ENCODE results near the gene HBD.

Gene HBD

DNA sequence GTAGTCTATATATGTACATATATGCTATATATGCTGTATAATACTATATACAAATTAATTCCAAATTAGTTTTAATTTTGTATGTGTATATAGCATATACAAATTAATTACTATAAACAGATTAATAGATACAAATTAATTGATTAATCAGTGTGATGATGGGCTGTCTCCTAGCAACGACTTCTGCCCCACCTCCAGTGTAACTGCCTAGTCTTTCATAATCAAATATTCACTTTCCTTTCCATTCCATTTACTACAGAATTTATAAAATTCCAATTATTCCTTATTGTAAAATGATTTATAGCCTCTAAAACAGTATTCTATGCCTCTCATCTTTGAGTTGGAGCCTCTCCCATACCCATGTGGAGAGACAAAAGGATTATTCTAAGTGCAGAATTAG is 976 bp downstream of the HBD start:
- DNase-seq (ENCODE audit: low read depth in 3 of 3, low spot score in 1 of 3): no peak

DNA sequence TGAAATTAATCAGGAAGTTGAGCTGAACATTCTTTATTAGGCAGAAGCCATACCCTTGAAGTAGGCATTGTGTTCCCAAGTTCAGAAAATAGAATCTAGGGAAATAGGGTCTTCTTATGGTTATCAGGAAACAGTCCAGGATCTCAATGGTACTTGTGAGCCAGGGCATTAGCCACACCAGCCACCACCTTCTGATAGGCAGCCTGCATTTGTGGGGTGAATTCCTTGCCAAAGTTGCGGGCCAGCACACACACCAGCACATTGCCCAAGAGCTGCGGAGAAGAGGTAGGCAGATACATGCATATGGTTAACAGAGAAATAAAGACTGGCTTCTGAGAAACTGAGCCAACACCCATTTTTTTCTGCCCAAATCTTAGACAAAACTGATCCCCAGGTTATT is 1.5 kb downstream of the HBD start:
- DNase-seq (ENCODE audit: low read depth in 3 of 3, low spot score in 1 of 3): no peak

DNA sequence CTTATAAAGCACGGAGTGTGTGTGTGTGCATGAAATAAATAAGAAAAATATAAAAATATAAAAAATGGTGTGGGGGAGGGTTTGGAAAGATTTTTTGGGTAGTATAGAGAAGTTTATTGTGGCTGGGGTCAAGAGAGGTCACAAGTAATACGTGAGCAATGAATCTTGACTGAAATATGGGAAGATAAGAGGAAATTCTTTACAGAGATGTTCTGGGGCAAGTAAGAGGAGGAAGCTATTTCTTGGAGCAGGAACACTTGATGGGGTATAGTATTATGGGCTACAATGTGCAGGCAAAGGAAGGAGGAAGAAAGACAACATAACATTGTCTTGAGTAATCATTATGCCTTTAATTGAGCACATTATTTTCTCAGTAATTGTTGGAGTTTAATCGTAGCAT is 2.1 kb downstream of the HBD start:
- DNase-seq (ENCODE audit: low read depth in 3 of 3, low spot score in 1 of 3): no peak

- DNase-seq (ENCODE audit: low read depth in 3 of 3, low spot score in 1 of 3): no peak
Measured at GRCh38 chr11:5231111-5231510, 3.2 kb downstream of the HBD start.

GRCh38 chr11:5230266-5230665 is 4.0 kb downstream of the HBD start:
- DNase-seq (ENCODE audit: low read depth in 3 of 3, low spot score in 1 of 3): no peak

- no peak for DNase-seq (ENCODE audit: low read depth in 3 of 3, low spot score in 1 of 3)
Measured at GRCh38 chr11:5229796-5230195, 4.5 kb downstream of the HBD start.

GRCh38 chr11:5229356-5229755 is 4.9 kb downstream of the HBD start:
- DNase-seq (ENCODE audit: low read depth in 3 of 3, low spot score in 1 of 3): no peak

- no peak for DNase-seq (ENCODE audit: low read depth in 3 of 3, low spot score in 1 of 3)
Measured at GRCh38 chr11:5228124-5228523, 6.2 kb downstream of the HBD start.

DNA sequence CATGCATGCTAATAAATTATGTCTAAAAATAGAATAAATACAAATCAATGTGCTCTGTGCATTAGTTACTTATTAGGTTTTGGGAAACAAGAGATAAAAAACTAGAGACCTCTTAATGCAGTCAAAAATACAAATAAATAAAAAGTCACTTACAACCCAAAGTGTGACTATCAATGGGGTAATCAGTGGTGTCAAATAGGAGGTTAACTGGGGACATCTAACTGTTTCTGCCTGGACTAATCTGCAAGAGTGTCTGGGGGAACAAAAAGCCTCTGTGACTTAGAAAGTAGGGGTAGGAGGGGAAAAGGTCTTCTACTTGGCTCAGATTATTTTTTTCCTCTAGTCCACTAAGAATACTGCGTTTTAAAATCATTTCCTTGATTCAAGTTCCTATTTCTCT is 6.6 kb downstream of the HBD start:
- DNase-seq (ENCODE audit: low read depth in 3 of 3, low spot score in 1 of 3): no peak

DNA sequence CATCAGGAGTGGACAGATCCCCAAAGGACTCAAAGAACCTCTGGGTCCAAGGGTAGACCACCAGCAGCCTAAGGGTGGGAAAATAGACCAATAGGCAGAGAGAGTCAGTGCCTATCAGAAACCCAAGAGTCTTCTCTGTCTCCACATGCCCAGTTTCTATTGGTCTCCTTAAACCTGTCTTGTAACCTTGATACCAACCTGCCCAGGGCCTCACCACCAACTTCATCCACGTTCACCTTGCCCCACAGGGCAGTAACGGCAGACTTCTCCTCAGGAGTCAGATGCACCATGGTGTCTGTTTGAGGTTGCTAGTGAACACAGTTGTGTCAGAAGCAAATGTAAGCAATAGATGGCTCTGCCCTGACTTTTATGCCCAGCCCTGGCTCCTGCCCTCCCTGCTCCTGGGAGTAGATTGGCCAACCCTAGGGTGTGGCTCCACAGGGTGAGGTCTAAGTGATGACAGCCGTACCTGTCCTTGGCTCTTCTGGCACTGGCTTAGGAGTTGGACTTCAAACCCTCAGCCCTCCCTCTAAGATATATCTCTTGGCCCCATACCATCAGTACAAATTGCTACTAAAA is 7.5 kb downstream of the HBD start, which contains the start of gene HBB:
Gene HBB, minus strand, starts transcription at position 340 of the 579 bp plus-strand sequence. Its CDS starts 50 bp downstream, at position 290.
- no peak for DNase-seq (ENCODE audit: low read depth in 3 of 3, low spot score in 1 of 3)

- DNase-seq (ENCODE audit: low read depth in 3 of 3, low spot score in 1 of 3): no peak
Measured at GRCh38 chr11:5225480-5225871, 8.8 kb downstream of the HBD start.

DNA sequence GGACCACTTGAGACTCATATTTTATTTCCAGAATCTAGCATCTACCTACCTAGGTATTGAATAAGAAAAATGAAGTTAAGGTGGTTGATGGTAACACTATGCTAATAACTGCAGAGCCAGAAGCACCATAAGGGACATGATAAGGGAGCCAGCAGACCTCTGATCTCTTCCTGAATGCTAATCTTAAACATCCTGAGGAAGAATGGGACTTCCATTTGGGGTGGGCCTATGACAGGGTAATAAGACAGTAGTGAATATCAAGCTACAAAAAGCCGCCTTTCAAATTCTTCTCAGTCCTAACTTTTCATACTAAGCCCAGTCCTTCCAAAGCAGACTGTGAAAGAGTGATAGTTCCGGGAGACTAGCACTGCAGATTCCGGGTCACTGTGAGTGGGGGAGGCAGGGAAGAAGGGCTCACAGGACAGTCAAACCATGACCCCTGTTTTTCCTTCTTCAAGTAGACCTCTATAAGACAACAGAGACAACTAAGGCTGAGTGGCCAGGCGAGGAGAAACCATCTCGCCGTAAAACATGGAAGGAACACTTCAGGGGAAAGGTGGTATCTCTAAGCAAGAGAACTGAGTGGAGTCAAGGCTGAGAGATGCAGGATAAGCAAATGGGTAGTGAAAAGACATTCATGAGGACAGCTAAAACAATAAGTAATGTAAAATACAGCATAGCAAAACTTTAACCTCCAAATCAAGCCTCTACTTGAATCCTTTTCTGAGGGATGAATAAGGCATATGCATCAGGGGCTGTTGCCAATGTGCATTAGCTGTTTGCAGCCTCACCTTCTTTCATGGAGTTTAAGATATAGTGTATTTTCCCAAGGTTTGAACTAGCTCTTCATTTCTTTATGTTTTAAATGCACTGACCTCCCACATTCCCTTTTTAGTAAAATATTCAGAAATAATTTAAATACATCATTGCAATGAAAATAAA is 9.5 kb downstream of the HBD start:
- DNase-seq (ENCODE audit: low read depth in 3 of 3, low spot score in 1 of 3): no peak

DNA sequence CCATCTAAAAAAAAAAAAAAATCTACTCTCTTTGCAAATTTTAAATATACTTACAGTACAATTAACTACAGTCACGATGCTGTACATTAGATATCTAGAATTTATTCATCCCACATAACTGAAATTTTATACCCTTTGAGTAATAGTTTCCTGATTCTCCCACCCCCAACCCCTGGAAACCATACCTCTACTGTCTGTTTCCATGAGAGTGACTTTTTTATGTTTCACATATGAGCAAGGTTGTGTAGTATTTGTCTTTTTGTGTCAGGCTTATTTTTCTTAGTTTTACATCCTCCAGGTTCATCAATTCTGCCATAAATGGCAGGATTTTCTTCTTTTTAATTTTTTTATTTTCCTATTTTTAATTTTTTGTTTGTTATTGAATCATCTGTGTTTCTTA is 10.6 kb downstream of the HBD start:
- DNase-seq (ENCODE audit: low read depth in 3 of 3, low spot score in 1 of 3): no peak

- no peak for DNase-seq (ENCODE audit: low read depth in 3 of 3, low spot score in 1 of 3)
Measured at GRCh38 chr11:5223146-5223545, 11.1 kb downstream of the HBD start.

- DNase-seq (ENCODE audit: low read depth in 3 of 3, low spot score in 1 of 3): no peak
Measured at GRCh38 chr11:5210376-5210885, 23.9 kb downstream of the HBD start.

GRCh38 chr11:5204787-5205186 is 29.5 kb downstream of the HBD start:
- DNase-seq (ENCODE audit: low read depth in 3 of 3, low spot score in 1 of 3): no peak

DNA sequence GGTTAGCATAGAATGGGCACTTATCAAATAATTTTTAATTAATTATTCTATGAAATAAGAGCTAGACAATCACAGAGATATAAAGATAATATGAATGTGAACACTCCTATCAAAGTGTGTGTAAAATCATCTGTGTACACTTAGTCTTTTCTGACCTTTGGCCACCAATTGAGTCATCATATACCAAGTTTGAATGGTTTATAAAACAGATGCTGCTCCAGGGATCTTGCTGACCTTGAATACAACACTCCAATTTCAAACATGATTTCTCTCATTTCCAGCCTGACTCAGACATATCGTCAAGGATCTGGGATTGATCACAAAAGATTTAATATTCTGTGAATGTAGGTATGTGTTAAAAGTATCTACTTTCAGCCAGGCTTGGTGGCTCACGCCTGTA is 30.9 kb downstream of the HBD start:
- DNase-seq (ENCODE audit: low read depth in 3 of 3, low spot score in 1 of 3): no peak

GRCh38 chr11:5200582-5200981 is 33.7 kb downstream of the HBD start, which contains the start of gene OR51V1:
TSS of gene OR51V1 (minus strand) at chr11:5200682. CDS start at chr11:5200682, 0 bp downstream.
- DNase-seq (ENCODE audit: low read depth in 3 of 3, low spot score in 1 of 3): no peak

DNA sequence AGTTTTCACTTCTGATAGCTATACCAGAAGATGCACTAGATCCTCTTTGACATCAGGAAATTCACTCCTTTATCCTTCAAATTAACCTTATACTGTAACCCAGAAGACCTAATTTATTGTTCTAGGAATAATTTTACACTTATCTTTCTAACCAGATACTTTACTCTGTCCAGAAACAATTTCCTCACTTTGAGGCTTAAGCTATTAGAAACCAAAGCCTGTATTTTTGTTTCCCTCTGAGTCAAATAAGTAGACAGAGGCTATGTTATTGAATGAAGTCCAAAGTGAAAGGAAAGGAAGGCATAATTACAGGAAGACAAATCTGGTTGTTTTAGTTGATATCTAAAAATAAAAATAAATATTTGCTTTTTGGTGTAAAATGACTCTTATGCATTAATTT is 36.0 kb downstream of the HBD start:
- no peak for DNase-seq (ENCODE audit: low read depth in 3 of 3, low spot score in 1 of 3)

- no peak for DNase-seq (ENCODE audit: low read depth in 3 of 3, low spot score in 1 of 3)
Measured at GRCh38 chr11:5197536-5197935, 36.7 kb downstream of the HBD start.

DNA sequence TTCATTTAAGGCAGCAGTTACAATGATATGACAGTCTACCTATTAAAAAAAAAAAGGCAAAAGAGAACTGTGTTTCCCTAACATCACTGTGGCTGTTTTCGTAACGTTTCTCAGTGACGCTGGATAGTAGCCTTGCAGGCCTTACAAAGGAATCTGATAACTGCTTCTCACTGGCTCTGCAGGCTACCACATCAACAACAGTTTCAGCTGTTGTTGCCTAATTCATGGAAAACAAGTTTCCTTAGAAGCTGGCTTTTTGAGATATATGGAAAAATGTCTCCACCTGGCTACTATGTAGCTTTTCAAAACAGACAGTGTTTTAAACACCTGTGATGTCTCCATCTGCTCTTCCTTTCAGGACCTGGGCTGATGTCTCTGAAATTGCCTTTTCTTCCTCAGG is 37.6 kb downstream of the HBD start:
- DNase-seq (ENCODE audit: low read depth in 3 of 3, low spot score in 1 of 3): no peak

DNA sequence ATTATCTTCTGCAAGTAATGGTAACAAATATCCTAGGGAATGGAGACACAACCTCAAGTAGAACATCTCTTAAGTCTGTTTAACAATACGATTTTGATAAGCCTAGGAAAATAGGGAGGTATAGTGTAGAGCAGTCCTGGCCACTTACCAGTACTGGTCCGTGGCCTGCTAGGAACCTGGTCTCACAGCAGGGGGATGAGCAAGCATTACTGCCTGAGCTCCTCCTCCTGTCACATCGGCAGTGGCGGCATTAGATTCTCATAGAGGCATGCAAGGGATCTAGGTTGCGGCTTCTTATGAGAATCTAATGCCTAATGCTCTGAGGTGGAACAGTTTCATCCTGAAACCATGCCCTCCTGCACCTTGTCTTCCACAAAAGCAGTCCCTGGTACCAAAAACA is 38.2 kb downstream of the HBD start:
- no peak for DNase-seq (ENCODE audit: low read depth in 3 of 3, low spot score in 1 of 3)
